ENCODE results near the gene ATG4D. TPM values are rescaled to one million over a fixed set of nuclear protein-coding genes. Genes with fewer than 3 reads are reported as not detected.

Gene ATG4D
- total RNA-seq, 1 experiment from 2014 or later: 59.4 TPM

- TF ChIP-seq NFATC4 (CRISPR knock-in tag; IDR thresholded peaks at IDR 0.05) (no peak), NR3C1 (CRISPR knock-in tag; conservative IDR thresholded peaks at IDR 0.05; ENCODE audit: low read depth) (no peak), USF1 (CRISPR knock-in tag; IDR thresholded peaks at IDR 0.05) (no peak), ZMAT4 (CRISPR knock-in tag; IDR thresholded peaks at IDR 0.05) (no peak), GTF2I (CRISPR knock-in tag; conservative IDR thresholded peaks at IDR 0.05) (no peak), USF2 (CRISPR knock-in tag; IDR thresholded peaks at IDR 0.05) (no peak; the same call in none of the 2 replicates), HMGXB4 (CRISPR knock-in tag; IDR thresholded peaks at IDR 0.05) (peak; percentile 58; the same call in 1 of the 2 replicates), FOXP1 (CRISPR knock-in tag; IDR thresholded peaks at IDR 0.05; ENCODE audit: borderline replicate concordance) (peak; percentile 57), JUN (CRISPR knock-in tag; IDR thresholded peaks at IDR 0.05) (no peak), PREB (CRISPR knock-in tag; IDR thresholded peaks at IDR 0.05; ENCODE audit: borderline replicate concordance) (no peak), ZBTB43 (CRISPR knock-in tag; IDR thresholded peaks at IDR 0.05) (peak; percentile 68; the same call in 1 of the 2 replicates), SOX15 (CRISPR knock-in tag; IDR thresholded peaks at IDR 0.05) (no peak), E2F4 (CRISPR knock-in tag; IDR thresholded peaks at IDR 0.05; ENCODE audit: borderline replicate concordance, low read depth) (0 out of 2 replicates have a peak, but pooled peaks have one; percentile 56), FOXP4 (CRISPR knock-in tag; IDR thresholded peaks at IDR 0.05) (peak; percentile 51), TEAD1 (CRISPR knock-in tag; IDR thresholded peaks at IDR 0.05) (no peak), CREB1 (CRISPR knock-in tag; IDR thresholded peaks at IDR 0.05) (no peak), ZNF512 (CRISPR knock-in tag; IDR thresholded peaks at IDR 0.05; ENCODE audit: borderline replicate concordance) (0 out of 2 replicates have a peak, but pooled peaks have one; percentile 4), CDX4 (CRISPR knock-in tag; IDR thresholded peaks at IDR 0.05; ENCODE audit: borderline replicate concordance) (no peak), STAT6 (CRISPR knock-in tag; conservative IDR thresholded peaks at IDR 0.05; ENCODE audit: low read depth) (no peak), PRRX2 (CRISPR knock-in tag; IDR thresholded peaks at IDR 0.05) (no peak), ZNF423 (CRISPR knock-in tag; IDR thresholded peaks at IDR 0.05) (peak; percentile 99), MXD4 (CRISPR knock-in tag; IDR thresholded peaks at IDR 0.05; ENCODE audit: borderline replicate concordance) (no peak), EMX1 (CRISPR knock-in tag; IDR thresholded peaks at IDR 0.05) (no peak), MAX (CRISPR knock-in tag; IDR thresholded peaks at IDR 0.05) (peak; percentile 59; the same call in 1 of the 2 replicates)
Measured at GRCh38 chr19:10502524-10503001, 41.1 kb upstream of the ATG4D start (continued).
